HCT116 (cell line): ENCODE measurements around the gene WNK4. TPM values are rescaled to one million over a fixed set of nuclear protein-coding genes. Genes with fewer than 3 reads are reported as not detected.

Source experiments
- ATAC-seq: fragments of 200-7000 bp; cut with Tn5 transposase; 2 replicates; pipeline ENCODE4 v1.9.1; 2020; ENCODE audit warnings: mild to moderate bottlenecking, moderate library complexity
- BruUV-seq: library from RNA; stranded (reverse); fragments of 400-500 nt; replicated peaks from 2 replicates; lab custom pipeline; 2021; lab: Mats Ljungman, UMichigan
- CTCF ChIA-PET: fragments of 300-600 bp; sonication (Branson Sonifier 250); formaldehyde crosslinking; loops from one replicate; lab custom pipeline; 2021; ENCODE audit warnings: antibody characterized with exemption; lab: Charles Lee
- POLR2A ChIA-PET: fragments of 300-600, 350-600 bp; sonication (Branson Sonifier 250); formaldehyde crosslinking; loops from one replicate; lab custom pipeline; 2021; ENCODE audit warnings: antibody characterized with exemption; lab: Charles Lee
- RAD21 ChIA-PET, 2 experiments: fragments of 300-600 bp; sonication (Branson Sonifier 250); formaldehyde crosslinking; loops; one replicate each; lab custom pipeline; 2023; ENCODE audit warnings: low total read pairs in 2 of 2; ENCODE audit not compliant: uncharacterized antibody in 2 of 2, unreplicated experiment in 2 of 2, low non-redundant PET in 1 of 2; lab: Charles Lee
- DNase-seq: peaks from one replicate; pipeline ENCODE4 v3.0.0-alpha.2; 2010; ENCODE audit warnings: low read depth, low spot score
- H2AFZ ChIP-seq: fragments of 200-600 bp; shearing (Covaris generic), sonication (generic); 2 replicates; pipeline ENCODE4 v1.6.1; 2017; ENCODE audit warnings: low read depth, mixed run types, mixed read lengths, antibody characterized with exemption, low read length; ENCODE audit not compliant: poor library complexity, severe bottlenecking
- H3K27ac ChIP-seq: 2 replicates; pipeline ENCODE4 v1.5.1; 2012; ENCODE audit warnings: low read depth, low read length
- H3K27me3 ChIP-seq: fragments of 200-600 bp; sonication (generic); 2 replicates; pipeline ENCODE4 v1.6.1; 2016; ENCODE audit warnings: mixed run types, low read length, mixed read lengths; ENCODE audit not compliant: insufficient read depth
- H3K36me3 ChIP-seq, 2 experiments: fragments of 200-500 bp in 1 of 2; fragments of 200-600 bp in 1 of 2; sonication (Bioruptor generic) in 1 of 2; sonication (generic) in 1 of 2; 2 replicates each; pipeline versions ENCODE4 v1.5.1 to v1.6.1; 2014 to 2016; ENCODE audit warnings: low read length in 2 of 2, inconsistent platforms in 1 of 2, mixed read lengths in 1 of 2, mixed run types in 1 of 2; ENCODE audit not compliant: insufficient read depth in 2 of 2, control insufficient read depth in 1 of 2
- H3K4me1 ChIP-seq, 2 experiments: fragments of 200-600 bp in 1 of 2; sonication (generic) in 1 of 2; 2 replicates each; pipeline versions ENCODE4 v1.5.1 to v1.6.1; 2012 to 2017; ENCODE audit warnings: low read length in 2 of 2, inconsistent platforms in 1 of 2, mild to moderate bottlenecking in 1 of 2, mixed read lengths in 1 of 2, mixed run types in 1 of 2, moderate library complexity in 1 of 2; ENCODE audit not compliant: insufficient read depth in 2 of 2, control insufficient read depth in 1 of 2
- H3K4me2 ChIP-seq: fragments of 200-600 bp; sonication (generic); 2 replicates; pipeline ENCODE4 v1.6.1; 2017; ENCODE audit warnings: mixed run types, low read length, mixed read lengths
- H3K4me3 ChIP-seq, 2 experiments: fragments of 200-600 bp in 1 of 2; sonication (generic) in 1 of 2; replicated peaks in 1 of 2; 2 replicates each; pipeline ENCODE4 v1.5.1; 2011 to 2016; ENCODE audit warnings: low read length in 2 of 2, control low read depth in 1 of 2, low read depth in 1 of 2, mild to moderate bottlenecking in 1 of 2, mixed read lengths in 1 of 2, mixed run types in 1 of 2
- H3K79me2 ChIP-seq: fragments of 200-600 bp; sonication (generic); 2 replicates; pipeline ENCODE4 v1.6.1; 2017; ENCODE audit warnings: mild to moderate bottlenecking, mixed run types, low read length, moderate library complexity, mixed read lengths; ENCODE audit not compliant: insufficient read depth
- H3K9ac ChIP-seq: fragments of 200-600 bp; sonication (generic); 2 replicates; pipeline ENCODE4 v1.6.1; 2016; ENCODE audit warnings: low read length, mixed read lengths
- H3K9me2 ChIP-seq: fragments of 200-600 bp; sonication (generic), shearing (Covaris generic); 2 replicates; pipeline ENCODE4 v1.6.1; 2017; ENCODE audit warnings: mixed run types, mild to moderate bottlenecking, moderate library complexity; ENCODE audit not compliant: insufficient read depth
- H3K9me3 ChIP-seq, 2 experiments: fragments of 200-500 bp in 1 of 2; fragments of 200-600 bp in 1 of 2; sonication (Bioruptor generic) in 1 of 2; sonication (generic) in 1 of 2; 2 replicates each; pipeline ENCODE4 v1.6.1; 2014 to 2017; ENCODE audit warnings: low read length in 2 of 2, mixed read lengths in 2 of 2, inconsistent platforms in 1 of 2, low read depth in 1 of 2, mild to moderate bottlenecking in 1 of 2, mixed run types in 1 of 2, moderate library complexity in 1 of 2; ENCODE audit not compliant: control insufficient read depth in 1 of 2, insufficient read depth in 1 of 2
- H4K20me1 ChIP-seq: fragments of 200-600 bp; sonication (generic), shearing (Covaris generic); 2 replicates; pipeline ENCODE4 v1.6.1; 2017; ENCODE audit warnings: mixed run types, mild to moderate bottlenecking, moderate library complexity; ENCODE audit not compliant: insufficient read depth
- CEBPB ChIP-seq: IDR thresholded peaks from 2 replicates; pipeline ENCODE4 v1.6.1; 2012; ENCODE audit warnings: low read depth
- ELF1 ChIP-seq: IDR thresholded peaks from 2 replicates; pipeline ENCODE4 v1.6.1; 2012; ENCODE audit warnings: low read depth, borderline replicate concordance
- EZH2phosphoT487 ChIP-seq: fragments of 200-600 bp; IDR thresholded peaks from 2 replicates; pipeline ENCODE4 v1.6.1; 2018; ENCODE audit warnings: antibody characterized with exemption, borderline replicate concordance
- FOSL1 ChIP-seq: IDR thresholded peaks from 2 replicates; pipeline ENCODE4 v1.6.1; 2012; ENCODE audit warnings: low read depth
- JUND ChIP-seq: IDR thresholded peaks from 2 replicates; pipeline ENCODE4 v1.6.1; 2012
- POLR2A ChIP-seq: IDR thresholded peaks from 2 replicates; pipeline ENCODE4 v1.7.0; 2011; ENCODE audit warnings: borderline replicate concordance; ENCODE audit not compliant: insufficient read depth, insufficient read length; ENCODE audit errors: extremely low read depth
- POLR2AphosphoS5 ChIP-seq: IDR thresholded peaks from 2 replicates; pipeline ENCODE4 v1.6.1; 2011; ENCODE audit warnings: mild to moderate bottlenecking, low read depth, low read length, moderate library complexity
- RAD21 ChIP-seq: IDR thresholded peaks from 2 replicates; pipeline ENCODE4 v1.6.1; 2012; ENCODE audit warnings: low read depth, mild to moderate bottlenecking
- SP1 ChIP-seq: IDR thresholded peaks from 2 replicates; pipeline ENCODE4 v1.6.1; 2012; ENCODE audit warnings: low read depth
- SRF ChIP-seq: IDR thresholded peaks from 2 replicates; pipeline ENCODE4 v1.6.1; 2012; ENCODE audit warnings: low read depth
- TCF7L2 ChIP-seq: IDR thresholded peaks from 2 replicates; pipeline ENCODE4 v1.7.0; 2011; ENCODE audit warnings: borderline replicate concordance, inconsistent platforms; ENCODE audit not compliant: insufficient read depth, insufficient read length; ENCODE audit errors: extremely low read depth
- YY1 ChIP-seq: IDR thresholded peaks from 2 replicates; pipeline ENCODE4 v1.6.1; 2011; ENCODE audit warnings: low read length, low read depth, moderate library complexity, mild to moderate bottlenecking; ENCODE audit not compliant: insufficient replicate concordance; ENCODE audit errors: extremely low read depth
- ZFX ChIP-seq: fragments of 450-650 bp; IDR thresholded peaks from 2 replicates; pipeline ENCODE4 v1.6.1; 2017
- ZNF274 ChIP-seq: fragments of 200-500 bp; sonication (Bioruptor generic); IDR thresholded peaks from 2 replicates; pipeline ENCODE4 v1.6.1; 2014; ENCODE audit warnings: mild to moderate bottlenecking, low read depth, low read length, inconsistent platforms
- intact Hi-C: fragments of 100-400 bp; cut with micrococcal nuclease; formaldehyde crosslinking; loops from 2 replicates; pipeline ENCODE4 v1.10.0; 2022
- total RNA-seq: library from RNA; stranded (reverse); gene quantifications from one replicate; pipeline ENCODE4 v1.2.1, GENCODE V29; 2021; ENCODE audit not compliant: unreplicated experiment
- TF ChIP-seq, protein P1 (sequence below): IDR thresholded peaks from 2 replicates; pipeline ENCODE4 v1.6.1; 2012
- TF ChIP-seq, protein P2 (sequence below): IDR thresholded peaks from 2 replicates; pipeline ENCODE4 v1.6.1; 2012; ENCODE audit warnings: low read depth
- TF ChIP-seq, protein P3 (sequence below): IDR thresholded peaks from 2 replicates; pipeline ENCODE4 v1.6.1; 2011; ENCODE audit warnings: mild to moderate bottlenecking, low read length, moderate library complexity; ENCODE audit not compliant: insufficient replicate concordance; ENCODE audit errors: extremely low read depth
- TF ChIP-seq, protein P4 (sequence below): IDR thresholded peaks from 2 replicates; pipeline ENCODE4 v1.6.1; 2012

Gene WNK4
- total RNA-seq, 1 experiment from 2014 or later: 4.5 TPM

DNA sequence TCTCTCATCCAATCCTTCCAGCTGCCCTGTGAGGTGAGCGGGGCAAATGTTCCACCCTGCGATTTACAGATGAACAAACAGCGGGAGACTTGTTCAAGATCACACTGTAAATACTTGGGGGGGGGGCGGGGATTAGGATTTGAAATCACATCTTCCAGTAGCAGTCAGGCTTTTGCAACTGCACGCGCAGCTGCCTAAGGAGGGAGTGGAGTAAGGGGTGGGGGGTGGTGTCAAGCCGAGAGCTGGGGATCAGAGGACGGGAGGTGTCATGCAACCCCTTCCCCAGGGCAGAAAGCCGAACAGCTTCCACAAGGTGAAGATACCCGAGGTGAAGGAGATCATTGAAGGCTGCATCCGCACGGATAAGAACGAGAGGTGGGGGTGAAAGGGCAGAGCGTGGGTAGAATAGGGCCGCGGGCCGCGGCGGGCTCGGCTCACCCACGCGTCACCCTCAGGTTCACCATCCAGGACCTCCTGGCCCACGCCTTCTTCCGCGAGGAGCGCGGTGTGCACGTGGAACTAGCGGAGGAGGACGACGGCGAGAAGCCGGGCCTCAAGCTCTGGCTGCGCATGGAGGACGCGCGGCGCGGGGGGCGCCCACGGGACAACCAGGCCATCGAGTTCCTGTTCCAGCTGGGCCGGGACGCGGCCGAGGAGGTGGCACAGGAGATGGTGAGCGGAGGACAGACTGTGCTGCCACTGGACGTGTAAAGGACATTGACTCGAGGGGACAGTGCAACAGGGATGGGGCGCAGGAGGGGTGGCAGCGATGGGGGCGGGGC, 4.6 kb downstream of the WNK4 start:
- no peaks in the 10 kb centered on the region for H4K20me1 ChIP-seq
- no peak overlapping the region for H2AFZ ChIP-seq
- H3K27me3 ChIP-seq: no peaks in the 10 kb centered on the region
- no TSS peak for BruUV-seq
- TF ChIP-seq, protein P1, sequence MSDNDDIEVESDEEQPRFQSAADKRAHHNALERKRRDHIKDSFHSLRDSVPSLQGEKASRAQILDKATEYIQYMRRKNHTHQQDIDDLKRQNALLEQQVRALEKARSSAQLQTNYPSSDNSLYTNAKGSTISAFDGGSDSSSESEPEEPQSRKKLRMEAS: no peak
- TF ChIP-seq CEBPB (no peak), RAD21 (no peak), ZFX (no peak), EZH2phosphoT487 (no peak), FOSL1 (no peak), POLR2A (no peak), TCF7L2 (no peak), SRF (no peak), JUND (no peak), YY1 (no peak), ELF1 (no peak), SP1 (no peak), POLR2AphosphoS5 (no peak), ZNF274 (no peak)
- TF ChIP-seq, protein P2, sequence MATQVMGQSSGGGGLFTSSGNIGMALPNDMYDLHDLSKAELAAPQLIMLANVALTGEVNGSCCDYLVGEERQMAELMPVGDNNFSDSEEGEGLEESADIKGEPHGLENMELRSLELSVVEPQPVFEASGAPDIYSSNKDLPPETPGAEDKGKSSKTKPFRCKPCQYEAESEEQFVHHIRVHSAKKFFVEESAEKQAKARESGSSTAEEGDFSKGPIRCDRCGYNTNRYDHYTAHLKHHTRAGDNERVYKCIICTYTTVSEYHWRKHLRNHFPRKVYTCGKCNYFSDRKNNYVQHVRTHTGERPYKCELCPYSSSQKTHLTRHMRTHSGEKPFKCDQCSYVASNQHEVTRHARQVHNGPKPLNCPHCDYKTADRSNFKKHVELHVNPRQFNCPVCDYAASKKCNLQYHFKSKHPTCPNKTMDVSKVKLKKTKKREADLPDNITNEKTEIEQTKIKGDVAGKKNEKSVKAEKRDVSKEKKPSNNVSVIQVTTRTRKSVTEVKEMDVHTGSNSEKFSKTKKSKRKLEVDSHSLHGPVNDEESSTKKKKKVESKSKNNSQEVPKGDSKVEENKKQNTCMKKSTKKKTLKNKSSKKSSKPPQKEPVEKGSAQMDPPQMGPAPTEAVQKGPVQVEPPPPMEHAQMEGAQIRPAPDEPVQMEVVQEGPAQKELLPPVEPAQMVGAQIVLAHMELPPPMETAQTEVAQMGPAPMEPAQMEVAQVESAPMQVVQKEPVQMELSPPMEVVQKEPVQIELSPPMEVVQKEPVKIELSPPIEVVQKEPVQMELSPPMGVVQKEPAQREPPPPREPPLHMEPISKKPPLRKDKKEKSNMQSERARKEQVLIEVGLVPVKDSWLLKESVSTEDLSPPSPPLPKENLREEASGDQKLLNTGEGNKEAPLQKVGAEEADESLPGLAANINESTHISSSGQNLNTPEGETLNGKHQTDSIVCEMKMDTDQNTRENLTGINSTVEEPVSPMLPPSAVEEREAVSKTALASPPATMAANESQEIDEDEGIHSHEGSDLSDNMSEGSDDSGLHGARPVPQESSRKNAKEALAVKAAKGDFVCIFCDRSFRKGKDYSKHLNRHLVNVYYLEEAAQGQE: no peak
- TF ChIP-seq, protein P3, sequence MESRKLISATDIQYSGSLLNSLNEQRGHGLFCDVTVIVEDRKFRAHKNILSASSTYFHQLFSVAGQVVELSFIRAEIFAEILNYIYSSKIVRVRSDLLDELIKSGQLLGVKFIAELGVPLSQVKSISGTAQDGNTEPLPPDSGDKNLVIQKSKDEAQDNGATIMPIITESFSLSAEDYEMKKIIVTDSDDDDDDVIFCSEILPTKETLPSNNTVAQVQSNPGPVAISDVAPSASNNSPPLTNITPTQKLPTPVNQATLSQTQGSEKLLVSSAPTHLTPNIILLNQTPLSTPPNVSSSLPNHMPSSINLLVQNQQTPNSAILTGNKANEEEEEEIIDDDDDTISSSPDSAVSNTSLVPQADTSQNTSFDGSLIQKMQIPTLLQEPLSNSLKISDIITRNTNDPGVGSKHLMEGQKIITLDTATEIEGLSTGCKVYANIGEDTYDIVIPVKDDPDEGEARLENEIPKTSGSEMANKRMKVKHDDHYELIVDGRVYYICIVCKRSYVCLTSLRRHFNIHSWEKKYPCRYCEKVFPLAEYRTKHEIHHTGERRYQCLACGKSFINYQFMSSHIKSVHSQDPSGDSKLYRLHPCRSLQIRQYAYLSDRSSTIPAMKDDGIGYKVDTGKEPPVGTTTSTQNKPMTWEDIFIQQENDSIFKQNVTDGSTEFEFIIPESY: no peak
- TF ChIP-seq, protein P4, sequence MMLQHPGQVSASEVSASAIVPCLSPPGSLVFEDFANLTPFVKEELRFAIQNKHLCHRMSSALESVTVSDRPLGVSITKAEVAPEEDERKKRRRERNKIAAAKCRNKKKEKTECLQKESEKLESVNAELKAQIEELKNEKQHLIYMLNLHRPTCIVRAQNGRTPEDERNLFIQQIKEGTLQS: no peak
- TF ChIP-seq, all 23 proteins: peak for 0
- H3K9ac ChIP-seq: no peak overlapping the region
- H3K4me3 ChIP-seq: no peak overlapping the region
- CTCF ChIA-PET: interaction anchor here (1.3 kb wide), 1 partner anchor 39 kb away, joined by 3 read pairs; the partner anchor contains the start of gene BECN1
- RAD21 ChIA-PET: no interaction called here
- H3K36me3 ChIP-seq: no peaks in the 10 kb centered on the region
- DNase-seq (no peak), ATAC-seq (no peak)
- H3K9me2 ChIP-seq: no peaks in the 10 kb centered on the region
- H3K4me2 ChIP-seq: no peak overlapping the region
- no peak overlapping the region for H3K27ac ChIP-seq
- POLR2A ChIA-PET: no interaction called here
- no peaks in the 10 kb centered on the region for H3K79me2 ChIP-seq
- intact Hi-C loops: no loop called here
- no peaks in the 10 kb centered on the region for H3K9me3 ChIP-seq
- H3K4me1 ChIP-seq: peaks cover 3 to 20% of the 10 kb centered on the region in 2 experiments; a peak in 3 of 4 replicates
